NCI-H187 treated with DMSO at 0.1 percent for 48 hours (cell line): Measurements from ENCODE around the gene FAM171A1.
A peak's percentile ranks its signal among the peaks of the same experiment; 100 is the strongest.

Experiments used
- DNase-seq: peaks from one replicate; lab custom pipeline; 2025; lab: John Stamatoyannopoulos, UW

The FAM171A1 gene

DNA sequence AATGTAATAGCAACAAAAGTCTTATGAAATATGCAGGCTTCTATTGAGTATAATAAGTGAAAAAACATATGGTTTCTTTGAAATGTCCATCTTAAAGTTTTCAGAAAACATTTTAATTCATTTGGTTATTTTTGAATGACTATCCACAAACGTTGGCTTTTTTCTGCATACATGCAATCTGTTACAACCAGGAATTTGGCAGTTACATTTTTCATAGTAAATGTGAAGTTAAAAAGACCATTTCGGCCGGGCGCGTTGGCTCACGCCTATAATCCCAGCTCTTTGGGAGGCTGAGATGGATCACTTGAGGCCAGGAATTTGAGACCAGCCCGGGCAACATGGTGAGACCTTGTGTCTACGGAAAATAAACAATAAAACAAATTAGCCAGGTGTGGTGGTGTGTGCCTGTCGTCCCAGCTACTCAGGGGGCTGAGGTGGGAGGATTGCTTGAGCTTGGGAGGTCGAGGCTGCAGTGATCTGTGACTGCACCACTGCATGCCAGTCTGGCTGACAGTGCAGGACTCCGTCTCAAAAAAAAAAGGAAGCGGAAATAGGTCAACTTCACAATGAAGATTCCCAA is 128.7 kb downstream of the FAM171A1 start:
- no peak for DNase-seq

- no peak for DNase-seq
Measured at GRCh38 chr10:15241306-15241705, 129.8 kb downstream of the FAM171A1 start.

DNA sequence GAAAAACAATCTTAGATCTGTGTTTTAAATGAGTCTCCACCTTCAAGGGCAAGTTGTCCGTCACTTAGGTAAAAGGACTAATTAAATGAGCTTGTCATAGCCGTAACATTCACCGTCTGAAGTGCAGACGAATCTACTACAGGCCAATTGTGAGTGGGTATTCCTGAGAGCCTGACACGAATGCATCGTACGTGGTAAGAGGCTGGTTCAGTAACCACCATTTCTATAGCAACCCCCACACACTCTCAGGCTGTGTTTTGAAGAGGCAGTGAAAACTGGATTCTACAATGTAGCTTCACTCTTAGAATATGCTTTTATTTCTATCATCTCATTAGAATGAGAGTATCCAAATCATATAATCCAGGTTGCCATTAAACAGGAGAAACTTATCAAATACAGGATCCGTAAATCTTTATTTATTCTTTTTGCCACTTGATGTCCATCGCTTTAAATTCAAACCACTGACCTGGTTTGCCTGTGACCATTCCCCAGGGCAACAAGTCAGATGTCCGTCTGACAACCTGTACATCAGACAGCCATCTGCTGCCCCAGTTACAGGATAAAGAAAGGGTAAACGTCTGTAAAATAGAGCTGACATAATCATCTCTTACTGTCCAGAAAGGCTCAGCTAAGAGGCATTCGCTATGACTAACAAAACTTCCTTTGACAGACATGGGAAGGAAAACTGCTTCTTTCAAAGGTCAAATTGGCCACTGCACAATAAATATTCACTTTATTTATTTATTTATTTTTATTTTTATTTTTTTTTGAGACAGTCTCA is 132.3 kb downstream of the FAM171A1 start:
- DNase-seq, result peak; percentile 54

- DNase-seq, result no peak
Measured at GRCh38 chr10:15237351-15237750, 133.7 kb downstream of the FAM171A1 start.

- no peak for DNase-seq
Measured at GRCh38 chr10:15236340-15236739, 134.7 kb downstream of the FAM171A1 start.

- no peak for DNase-seq
Measured at GRCh38 chr10:15232279-15232678, 138.8 kb downstream of the FAM171A1 start.

DNA sequence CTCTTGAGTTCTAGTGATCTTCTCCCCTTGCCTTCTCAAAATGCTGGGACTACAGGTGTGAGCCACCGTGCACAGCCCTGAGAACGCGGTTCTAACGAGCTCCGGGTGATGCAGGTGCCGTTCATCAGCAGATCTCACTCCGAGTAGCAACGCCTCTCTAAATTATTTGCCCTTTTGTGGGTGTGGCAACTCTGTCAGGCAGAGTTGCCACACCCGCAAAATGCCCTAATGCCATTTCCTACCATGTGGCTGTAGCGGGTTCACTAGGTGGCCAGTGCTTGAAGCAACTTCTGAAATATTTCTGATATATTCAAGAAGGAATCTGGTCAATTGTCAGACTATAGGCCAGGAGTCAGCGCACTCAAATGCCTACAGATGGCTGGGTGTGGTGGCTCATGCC is 139.7 kb downstream of the FAM171A1 start:
- DNase-seq, result no peak

DNA sequence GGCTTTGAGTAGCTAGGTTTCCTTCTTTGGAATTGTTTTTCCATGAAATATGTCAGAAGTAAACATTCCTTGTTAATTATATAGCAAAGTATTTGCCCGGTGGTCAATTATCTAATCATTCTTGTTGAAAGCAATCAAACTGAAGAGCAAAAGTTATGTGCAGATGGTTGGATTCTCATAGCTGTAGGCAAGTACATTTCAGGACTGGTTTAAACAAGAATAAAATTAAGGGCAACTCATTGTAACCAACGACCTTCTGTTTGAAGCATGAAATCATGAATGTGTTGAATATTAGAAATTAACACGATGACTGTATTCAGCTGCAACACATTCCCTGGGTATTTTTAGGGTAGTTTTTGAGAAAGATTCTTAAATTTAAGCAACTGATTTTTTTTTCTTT is 140.8 kb downstream of the FAM171A1 start:
- DNase-seq, result no peak

- DNase-seq, result no peak
Measured at GRCh38 chr10:15229268-15229667, 141.8 kb downstream of the FAM171A1 start.

DNA sequence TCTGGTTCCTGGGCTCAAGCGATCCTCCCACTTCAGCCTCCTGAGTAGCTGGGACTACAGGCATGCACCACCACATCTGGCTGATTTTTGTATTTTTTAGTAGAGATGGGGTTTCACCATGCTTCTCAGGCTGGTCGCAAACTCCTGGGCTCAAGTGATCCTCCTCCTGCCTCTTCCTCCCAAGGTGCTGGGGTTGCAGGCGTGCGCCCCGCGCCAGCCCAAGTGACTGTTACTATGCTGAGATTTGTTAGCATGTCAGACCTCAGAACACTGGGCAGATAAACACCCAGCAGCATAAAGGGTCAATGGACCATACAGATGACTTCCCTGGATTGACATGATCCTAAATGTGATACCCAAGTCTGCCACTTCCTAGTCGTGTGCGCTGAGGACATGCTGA is 142.7 kb downstream of the FAM171A1 start:
- no peak for DNase-seq

- DNase-seq, result no peak
Measured at GRCh38 chr10:15227611-15228372, 143.3 kb downstream of the FAM171A1 start.

GRCh38 chr10:15225511-15225910 is 145.6 kb downstream of the FAM171A1 start:
- no peak for DNase-seq

DNA sequence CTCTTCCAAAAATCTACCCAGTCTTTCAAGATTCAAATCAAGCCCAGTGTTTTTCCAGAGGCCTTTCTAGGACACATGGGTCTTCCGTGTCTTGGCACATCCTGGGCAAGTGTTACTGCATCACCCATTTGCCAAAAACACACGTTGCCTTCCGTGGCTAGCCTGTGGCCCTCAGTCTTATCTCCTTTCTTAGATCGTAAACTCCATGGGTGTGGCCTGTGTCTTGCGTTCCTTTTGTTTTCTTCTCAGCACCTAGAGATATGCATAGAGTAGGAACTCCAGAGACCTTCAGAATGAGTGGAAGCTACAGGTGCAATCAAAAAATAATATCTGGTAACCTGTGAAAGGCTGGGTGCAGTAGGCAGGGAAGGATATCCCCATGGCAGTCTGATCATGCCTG is 146.1 kb downstream of the FAM171A1 start:
- DNase-seq, result no peak

DNA sequence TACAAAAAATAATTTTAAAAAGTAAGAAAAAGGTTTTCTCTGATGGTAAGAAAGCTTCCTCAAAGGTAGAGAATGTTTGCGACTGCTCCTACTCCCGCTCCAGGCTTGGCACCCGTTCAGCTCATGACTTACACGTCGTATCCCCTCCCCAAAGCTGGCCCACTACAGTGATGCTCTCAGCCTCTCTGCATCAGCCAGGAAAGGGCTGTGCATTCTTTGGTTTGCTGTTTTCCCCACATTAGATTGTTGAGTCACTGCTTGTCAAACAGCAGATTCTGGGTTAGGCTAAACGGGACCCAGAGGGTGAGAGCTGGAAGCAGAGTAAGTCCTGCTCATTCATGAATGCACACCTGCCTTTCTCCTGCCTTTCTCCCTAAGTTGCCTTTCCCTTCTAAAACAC is 147.9 kb downstream of the FAM171A1 start:
- DNase-seq, result no peak

DNA sequence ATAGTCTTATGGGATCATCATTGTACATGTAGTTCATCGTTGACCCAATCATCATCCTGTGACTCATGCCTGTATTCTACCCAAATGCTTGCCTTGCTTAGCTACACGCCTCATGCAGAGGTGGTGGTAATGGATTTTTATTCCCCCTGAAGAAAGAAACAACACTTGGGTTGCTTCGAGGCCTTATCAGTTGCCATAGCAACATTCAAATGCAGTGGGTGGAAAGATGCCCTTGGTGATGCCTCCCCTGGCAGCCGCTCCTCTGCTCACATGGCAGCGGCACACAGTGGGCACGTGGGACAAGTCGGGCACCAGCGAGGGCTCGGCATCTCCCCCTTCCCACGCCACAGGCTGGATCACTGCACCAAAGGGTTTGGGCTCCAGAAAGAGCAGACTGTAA is 148.6 kb downstream of the FAM171A1 start:
- no peak for DNase-seq

GRCh38 chr10:15220445-15220844 is 150.6 kb downstream of the FAM171A1 start:
- no peak for DNase-seq

GRCh38 chr10:15216700-15217099 is 154.4 kb downstream of the FAM171A1 start:
- no peak for DNase-seq

DNA sequence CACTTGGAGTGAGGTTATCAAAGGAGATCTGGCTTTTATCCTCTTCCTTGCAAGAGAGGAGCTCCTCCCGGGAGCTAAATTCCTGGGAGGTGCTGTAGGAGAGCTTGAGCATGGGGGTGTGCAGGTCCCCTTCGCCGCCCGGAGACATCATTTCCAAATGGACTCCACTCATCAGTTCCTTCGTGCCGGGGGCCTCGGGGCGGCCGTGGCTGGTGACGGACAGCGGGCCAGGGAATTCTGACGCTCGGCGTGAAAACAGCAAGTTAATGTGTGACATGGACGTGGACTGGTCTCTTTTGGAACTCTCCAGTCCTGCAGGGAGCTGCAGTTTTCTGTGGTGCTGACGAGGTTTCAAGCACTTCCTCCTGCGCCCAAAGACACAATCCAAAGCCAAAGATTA is 156.9 kb downstream of the FAM171A1 start:
- DNase-seq, result no peak

GRCh38 chr10:15213461-15213861 is 157.6 kb downstream of the FAM171A1 start:
- no peak for DNase-seq

- no peak for DNase-seq
Measured at GRCh38 chr10:15211464-15211979, 159.6 kb downstream of the FAM171A1 start.

GRCh38 chr10:15210521-15210920 is 160.6 kb downstream of the FAM171A1 start:
- DNase-seq, result no peak

GRCh38 chr10:15209827-15210509 is 161.1 kb downstream of the FAM171A1 start:
- peak; percentile 0 for DNase-seq
